ENCODE measurements around the gene EMP2. TPM values are rescaled to one million over a fixed set of nuclear protein-coding genes. Genes with fewer than 3 reads are reported as not detected.

Gene EMP2
- total and polyA plus RNA-seq, 2 of the 4 experiments (the other 2 are of a cell fraction), result 13.8 to 18.3 TPM

GRCh38 chr16:10494343-10495030 lies 85.9 kb downstream of the EMP2 start:
- Histone ChIP-seq H2AFZ (replicated peaks; ENCODE audit: low read length, poor library complexity) (no peak overlapping the region), H4K8ac (ENCODE audit: low read depth in 2 of 2, low read length in 2 of 2) (no peak overlapping the region), H4K20me1 (ENCODE audit: insufficient read depth, low read length) (no peaks in the 10 kb centered on the region), H2BK20ac (ENCODE audit: low read depth, low read length) (no peak overlapping the region), H3K14ac (replicated peaks; ENCODE audit: low read depth, low read length) (no peak overlapping the region), H2AK9ac (replicated peaks; ENCODE audit: low read depth, low read length, poor library complexity) (no peak overlapping the region), H3K23ac (ENCODE audit: low read depth, low read length) (no peak overlapping the region), H3K4me2 (ENCODE audit: low read depth, low read length) (no peak overlapping the region), H2BK15ac (ENCODE audit: low read depth, low read length) (no peak overlapping the region), H3K9me3 (ENCODE audit: control insufficient read depth, insufficient read depth, low read length) (no peaks in the 10 kb centered on the region), H3K18ac (ENCODE audit: low read depth, low read length) (no peak overlapping the region), H3K4me3 (ENCODE audit: insufficient read depth, low read depth, low read length) (no peak overlapping the region), H3K9me1 (ENCODE audit: insufficient read depth, low read length) (no peaks in the 10 kb centered on the region), H3K36me3 (ENCODE audit: control insufficient read depth, insufficient read depth, low read length) (no peaks in the 10 kb centered on the region), H2BK5ac (ENCODE audit: low read depth, low read length, poor library complexity, severe bottlenecking) (no peak overlapping the region), H3K4me1 (ENCODE audit: control insufficient read depth, insufficient read depth, low read length) (no peaks in the 10 kb centered on the region), H3K9ac (ENCODE audit: low read depth, low read length) (no peak overlapping the region), H4K5ac (ENCODE audit: low read depth, low read length) (no peak overlapping the region), H4K91ac (ENCODE audit: insufficient read depth, low read depth, low read length) (no peak overlapping the region), H3K56ac (ENCODE audit: extremely low read depth, insufficient read depth, low read length) (no peak overlapping the region), H3K27ac (ENCODE audit: insufficient read depth, low read length) (no peak overlapping the region), H2AK5ac (ENCODE audit: low read depth, low read length) (no peak overlapping the region), H3K4ac (ENCODE audit: low read depth, low read length) (no peak overlapping the region), H3K79me1 (ENCODE audit: low read depth in 1 of 2, low read length in 2 of 2) (no peaks in the 10 kb centered on the region), H2BK120ac (ENCODE audit: low read depth, low read length) (no peak overlapping the region), H3K27me3 (ENCODE audit: control insufficient read depth, insufficient read depth, low read length) (no peaks in the 10 kb centered on the region)
- in situ Hi-C loops (cut with MboI; ENCODE audit: low sequenced_read_pairs) (no loop called here), dilution Hi-C loops (cut with HindIII; ENCODE audit: low sequenced_read_pairs, unreplicated experiment) (no loop called here), intact Hi-C loops (cut with micrococcal nuclease) (no loop called here)
- ATAC-seq (ENCODE audit: low read depth) (no peak), DNase-seq (no peak)
- 60% methylated on average over 1 of the region's 5 CpGs; no CpG with 5 or more reads in 1 of the 2 experiments for WGBS, 2 experiments (ENCODE audit: extremely low coverage in 2 of 2, insufficient read length in 1 of 2)
- CTCF ChIA-PET, result no interaction called here
- no peak for TF ChIP-seq SMC3 (IDR thresholded peaks at IDR 0.05; ENCODE audit: low read depth, low read length)
- no peak for TF ChIP-seq MAFK (IDR thresholded peaks at IDR 0.05; ENCODE audit: low read depth, low read length)
- TF ChIP-seq CHD1 (IDR thresholded peaks at IDR 0.05; ENCODE audit: low read depth, low read length), result no peak
- TF ChIP-seq POLR2A (IDR thresholded peaks at IDR 0.05; ENCODE audit: low read depth, low read length), result no peak
- no peak for TF ChIP-seq BHLHE40 (IDR thresholded peaks at IDR 0.05; ENCODE audit: low read depth, low read length)
- TF ChIP-seq RAD21 (IDR thresholded peaks at IDR 0.05; ENCODE audit: low read length), result no peak
- no peak for TF ChIP-seq FOS (IDR thresholded peaks at IDR 0.05; ENCODE audit: low read depth, low read length)
- no peak for TF ChIP-seq MAZ (IDR thresholded peaks at IDR 0.05; ENCODE audit: borderline replicate concordance, low read depth, low read length)
- no TSS peak for BruUV-seq (replicated peaks)
- POLR2A ChIA-PET (ENCODE audit: unreplicated experiment), result no interaction called here
